Brain microvascular endothelial cell (primary cell): ENCODE measurements around the gene EPHA1.
A peak's percentile ranks its signal among the peaks of the same experiment; 100 is the strongest.

Experiments
- DNase-seq: peaks from one replicate; pipeline ENCODE4 v3.0.0-alpha.2; 2020
- H3K27ac ChIP-seq: fragments of 250-450 bp; sonication (Bioruptor Pico); 2 replicates; pipeline ENCODE4 v1.5.1; 2020; ENCODE audit warnings: mild to moderate bottlenecking, moderate library complexity
- H3K27me3 ChIP-seq: fragments of 250-450 bp; sonication (Bioruptor Pico); replicated peaks from 2 replicates; pipeline ENCODE4 v1.5.1; 2020; ENCODE audit warnings: mild to moderate bottlenecking
- H3K36me3 ChIP-seq: fragments of 250-450 bp; sonication (Bioruptor Pico); replicated peaks from 2 replicates; pipeline ENCODE4 v1.5.1; 2020; ENCODE audit warnings: mild to moderate bottlenecking
- H3K4me3 ChIP-seq: 2 replicates; pipeline ENCODE4 v1.5.1; 2011; ENCODE audit warnings: low read depth, mild to moderate bottlenecking, control low read depth, low read length, moderate library complexity
- CTCF ChIP-seq: IDR thresholded peaks from 2 replicates; pipeline ENCODE4 v1.5.1; 2011; ENCODE audit warnings: low read depth, mild to moderate bottlenecking, moderate library complexity, low read length, control low read depth, inconsistent platforms; ENCODE audit errors: missing control alignments
- in situ Hi-C: cut with HindIII; loops from 2 replicates; pipeline ENCODE4 v1.10.0; 2017; ENCODE audit warnings: low sequenced_read_pairs, low pct_ligation_motif_present

Gene EPHA1

GRCh38 chr7:143355450-143356385, 52.9 kb downstream of the EPHA1 start:
- no peaks in the 10 kb centered on the region for H3K36me3 ChIP-seq
- in situ Hi-C loops: no loop called here
- TF ChIP-seq CTCF: peak; percentile 16
- H3K4me3 ChIP-seq: no peak overlapping the region
- no peak for DNase-seq
- H3K27ac ChIP-seq: no peak overlapping the region
- peaks cover 3% of the 10 kb centered on the region for H3K27me3 ChIP-seq

GRCh38 chr7:143354965-143355364, 53.7 kb downstream of the EPHA1 start:
- Histone ChIP-seq H3K27ac (no peak overlapping the region), H3K27me3 (no peaks in the 10 kb centered on the region), H3K36me3 (no peaks in the 10 kb centered on the region), H3K4me3 (no peak overlapping the region)
- in situ Hi-C loops: no loop called here
- no peak for TF ChIP-seq CTCF
- DNase-seq: no peak

GRCh38 chr7:143354376-143354775, 54.3 kb downstream of the EPHA1 start:
- no peaks in the 10 kb centered on the region for H3K27me3 ChIP-seq
- in situ Hi-C loops: no loop called here
- H3K27ac ChIP-seq: no peak overlapping the region
- no peak for DNase-seq
- TF ChIP-seq CTCF: no peak
- no peak overlapping the region for H3K4me3 ChIP-seq
- no peaks in the 10 kb centered on the region for H3K36me3 ChIP-seq

GRCh38 chr7:143352531-143353002, 56.1 kb downstream of the EPHA1 start:
- H3K27me3 ChIP-seq: peaks cover 2% of the 10 kb centered on the region

GRCh38 chr7:143351574-143351973, 57.1 kb downstream of the EPHA1 start:
- DNase-seq: no peak
- in situ Hi-C loops: no loop called here

More at GRCh38 chr7:143352531-143353002, 56.1 kb downstream of the EPHA1 start:
- in situ Hi-C loops: no loop called here
- no peak for DNase-seq
- Histone ChIP-seq H3K36me3 (no peaks in the 10 kb centered on the region), H3K4me3 (no peak overlapping the region), H3K27ac (no peak overlapping the region)
- no peak for TF ChIP-seq CTCF

More at GRCh38 chr7:143351574-143351973, 57.1 kb downstream of the EPHA1 start:
- no peak for TF ChIP-seq CTCF
- H3K27ac ChIP-seq: no peak overlapping the region
- peaks cover 2% of the 10 kb centered on the region for H3K27me3 ChIP-seq
- no peak overlapping the region for H3K4me3 ChIP-seq
- no peaks in the 10 kb centered on the region for H3K36me3 ChIP-seq
